OCI-LY7 (cell line): ENCODE data around the gene RAPGEF3. TPM values are rescaled to one million over a fixed set of nuclear protein-coding genes. Genes with fewer than 3 reads are reported as not detected.

Experiments used
- BruUV-seq: library from RNA; stranded (reverse); fragments of 400-500 nt; replicated peaks from 2 replicates; lab custom pipeline; 2021; lab: Mats Ljungman, UMichigan
- CTCF ChIA-PET: fragments of 300-600 bp; sonication (Branson Sonifier 250); formaldehyde crosslinking; loops from one replicate; lab custom pipeline; 2022; ENCODE audit warnings: antibody characterized with exemption; ENCODE audit not compliant: unreplicated experiment; lab: Charles Lee
- POLR2A ChIA-PET: fragments of 300-600 bp; sonication (Branson Sonifier 250); formaldehyde crosslinking; loops from one replicate; lab custom pipeline; 2022; ENCODE audit warnings: antibody characterized with exemption; lab: Charles Lee
- DNase-seq: peaks from one replicate; pipeline ENCODE4 v3.0.0-alpha.2; 2015; ENCODE audit warnings: low spot score
- H2AFZ ChIP-seq: fragments of 200-600 bp; sonication (generic), shearing (Covaris generic); 2 replicates; pipeline ENCODE4 v1.6.1; 2014; ENCODE audit warnings: mild to moderate bottlenecking, antibody characterized with exemption, low read length, moderate library complexity
- H3K27ac ChIP-seq: fragments of 200-600 bp; sonication (generic); 2 replicates; pipeline ENCODE4 v1.5.1; 2014; ENCODE audit warnings: mixed run types, low read depth, mild to moderate bottlenecking, moderate library complexity, low read length, inconsistent platforms; ENCODE audit not compliant: poor library complexity, severe bottlenecking
- H3K36me3 ChIP-seq: fragments of 200-600 bp; sonication (generic); 2 replicates; pipeline ENCODE4 v1.6.1; 2014; ENCODE audit warnings: mild to moderate bottlenecking, antibody characterized with exemption, low read length, moderate library complexity, mixed read lengths; ENCODE audit not compliant: insufficient read depth
- H3K4me1 ChIP-seq: fragments of 200-600 bp; sonication (generic); 2 replicates; pipeline ENCODE4 v1.5.1; 2014; ENCODE audit warnings: mild to moderate bottlenecking, low read length; ENCODE audit not compliant: insufficient read depth, poor library complexity, severe bottlenecking
- H3K4me2 ChIP-seq: fragments of 200-600 bp; sonication (generic); 2 replicates; pipeline ENCODE4 v1.6.1; 2014; ENCODE audit warnings: mild to moderate bottlenecking, low read length
- H3K4me3 ChIP-seq: fragments of 200-600 bp; sonication (generic); 2 replicates; pipeline ENCODE4 v1.5.1; 2014; ENCODE audit warnings: mild to moderate bottlenecking, low read depth, low read length; ENCODE audit not compliant: poor library complexity, severe bottlenecking
- H3K79me2 ChIP-seq: fragments of 200-600 bp; sonication (generic); 2 replicates; pipeline ENCODE4 v1.6.1; 2016; ENCODE audit warnings: low read depth, mild to moderate bottlenecking, low read length, moderate library complexity, mixed read lengths; ENCODE audit not compliant: insufficient read depth
- H3K9me2 ChIP-seq: fragments of 200-600 bp; sonication (generic); 2 replicates; pipeline ENCODE4 v1.6.1; 2016; ENCODE audit warnings: mild to moderate bottlenecking, low read length, mixed read lengths; ENCODE audit not compliant: insufficient read depth
- H3K9me3 ChIP-seq: fragments of 200-600 bp; sonication (generic); 2 replicates; pipeline ENCODE4 v1.6.1; 2014; ENCODE audit warnings: mild to moderate bottlenecking, mixed run types, low read length, mixed read lengths
- H4K20me1 ChIP-seq: fragments of 200-600 bp; sonication (generic); 2 replicates; pipeline ENCODE4 v1.6.1; 2014; ENCODE audit warnings: mild to moderate bottlenecking, antibody characterized with exemption, low read length, moderate library complexity, mixed read lengths; ENCODE audit not compliant: insufficient read depth
- CTCF ChIP-seq: fragments of 200-600 bp; sonication (generic); conservative IDR thresholded peaks from 2 replicates; pipeline ENCODE4 v1.5.1; 2014; ENCODE audit warnings: mild to moderate bottlenecking, antibody characterized with exemption, low read length, moderate library complexity, mixed read lengths
- EZH2phosphoT487 ChIP-seq: fragments of 200-600 bp; sonication (generic); IDR thresholded peaks from 2 replicates; pipeline ENCODE4 v1.6.1; 2018; ENCODE audit warnings: low read depth, borderline replicate concordance, mild to moderate bottlenecking, mixed run types, antibody characterized with exemption, low read length, moderate library complexity, mixed read lengths
- intact Hi-C: fragments of 100-400 bp; cut with micrococcal nuclease; formaldehyde crosslinking; loops from one replicate; pipeline ENCODE4 v1.10.0; 2022; ENCODE audit not compliant: unreplicated experiment
- total RNA-seq, 2 experiments: library from RNA; depleted of rRNA in 1 of 2; stranded (reverse); fragments of >200 nt in 1 of 2; shearing (Covaris generic) in 1 of 2; gene quantifications; 2 replicates each; pipeline ENCODE4 v1.2.3, GENCODE V29; 2014 to 2022

RAPGEF3 gene
- total RNA-seq, 2 experiments from 2014 or later = 0.69 to 4.7 TPM

GRCh38 chr12:47746523-47746922 lies 12.2 kb downstream of the RAPGEF3 start:
- Histone ChIP-seq H3K27ac (peak overlapping the region; percentile 9), H3K9me2 (no peaks in the 10 kb centered on the region), H4K20me1 (no peaks in the 10 kb centered on the region), H3K4me2 (peak overlapping the region; percentile 62), H2AFZ (no peak overlapping the region), H3K4me1 (peaks cover 40% of the 10 kb centered on the region), H3K36me3 (no peaks in the 10 kb centered on the region), H3K4me3 (peak overlapping the region; percentile 10), H3K79me2 (no peaks in the 10 kb centered on the region), H3K9me3 (no peaks in the 10 kb centered on the region)
- BruUV-seq = no TSS peak
- no peak for DNase-seq
- intact Hi-C loops = no loop called here
- CTCF ChIA-PET = no interaction called here
- TF ChIP-seq CTCF (no peak), EZH2phosphoT487 (no peak)
- POLR2A ChIA-PET = interaction anchor here (0.8 to 1.8 kb wide), 2 partner anchors 11 to 12 kb away, joined by 3 to 6 read pairs; no protein-coding TSS in a partner anchor

GRCh38 chr12:47746073-47746472 lies 12.6 kb downstream of the RAPGEF3 start:
- DNase-seq = no peak
- intact Hi-C loops = no loop called here
- peak overlapping the region; percentile 62; the same call in 1 of the 2 replicates for H3K4me2 ChIP-seq
- H3K36me3 ChIP-seq = no peaks in the 10 kb centered on the region
- H3K4me1 ChIP-seq = peaks cover 41% of the 10 kb centered on the region
- H2AFZ ChIP-seq = no peak overlapping the region
- ChIA-PET CTCF (no interaction called here), POLR2A (no interaction called here)
- no peak overlapping the region for H3K27ac ChIP-seq
- H3K9me3 ChIP-seq = no peaks in the 10 kb centered on the region
- no TSS peak for BruUV-seq
- no peaks in the 10 kb centered on the region for H3K9me2 ChIP-seq
- H3K4me3 ChIP-seq = no peak overlapping the region
- H3K79me2 ChIP-seq = no peaks in the 10 kb centered on the region
- no peak for TF ChIP-seq CTCF
- no peak for TF ChIP-seq EZH2phosphoT487
- no peaks in the 10 kb centered on the region for H4K20me1 ChIP-seq

GRCh38 chr12:47745485-47746041 lies 13.1 kb downstream of the RAPGEF3 start:
- Histone ChIP-seq H3K4me3 (no peak overlapping the region), H3K4me2 (no peak overlapping the region), H3K27ac (no peak overlapping the region), H3K9me2 (no peaks in the 10 kb centered on the region), H3K79me2 (no peaks in the 10 kb centered on the region), H4K20me1 (no peaks in the 10 kb centered on the region), H2AFZ (no peak overlapping the region), H3K4me1 (peaks cover 42% of the 10 kb centered on the region), H3K36me3 (no peaks in the 10 kb centered on the region), H3K9me3 (no peaks in the 10 kb centered on the region)
- BruUV-seq = no TSS peak
- no peak for TF ChIP-seq EZH2phosphoT487
- TF ChIP-seq CTCF = no peak
- intact Hi-C loops = no loop called here
- DNase-seq = no peak
- ChIA-PET POLR2A (interaction anchor here (0.9 to 1.9 kb wide), 2 partner anchors 12 to 27 kb away, joined by 4 read pairs; partner anchors contain the start of gene SLC48A1), CTCF (interaction anchor here (4.4 kb wide), 1 partner anchor 22 kb away, joined by 74 read pairs; no protein-coding TSS in a partner anchor)
